Liver (tissue), 9 donors: Measurements from ENCODE around the gene CADM2. TPM values are rescaled to one million over a fixed set of nuclear protein-coding genes. Genes with fewer than 3 reads are reported as not detected.

Source experiments
- DNase-seq: peaks from one replicate; pipeline ENCODE4 v3.0.0-alpha.2; 2017; ENCODE audit warnings: low spot score
- H3K27ac ChIP-seq, 2 donors: one replicate each; pipeline ENCODE4 v1.7.0; 2013; ENCODE audit warnings: inconsistent platforms in 2 of 2, low read length in 2 of 2, control low read depth in 1 of 2, low read depth in 1 of 2, mild to moderate bottlenecking in 1 of 2
- H3K27me3 ChIP-seq, 4 donors: one replicate each; pipeline versions ENCODE4 v1.6.1 to v1.7.0; 2013; ENCODE audit warnings: low read length in 3 of 4, inconsistent platforms in 1 of 4, mild to moderate bottlenecking in 1 of 4, moderate library complexity in 1 of 4; ENCODE audit not compliant: control insufficient read depth in 4 of 4, insufficient read depth in 4 of 4
- H3K36me3 ChIP-seq, 4 donors: one replicate each; pipeline versions ENCODE4 v1.6.1 to v1.7.0; 2013; ENCODE audit warnings: low read length in 3 of 4, mild to moderate bottlenecking in 3 of 4, low read depth in 1 of 4, moderate library complexity in 1 of 4; ENCODE audit not compliant: control insufficient read depth in 4 of 4, insufficient read depth in 3 of 4
- H3K4me1 ChIP-seq, 4 donors: one replicate each; pipeline versions ENCODE4 v1.6.1 to v1.7.0; 2013; ENCODE audit warnings: low read length in 3 of 4, mild to moderate bottlenecking in 3 of 4, moderate library complexity in 1 of 4; ENCODE audit not compliant: control insufficient read depth in 4 of 4, insufficient read depth in 4 of 4
- H3K4me3 ChIP-seq, 3 donors: one replicate each; pipeline versions ENCODE4 v1.6.1 to v1.7.0; 2013; ENCODE audit warnings: low read length in 3 of 3, control low read depth in 1 of 3, low read depth in 1 of 3, mild to moderate bottlenecking in 1 of 3
- H3K9ac ChIP-seq, 2 donors: one replicate each; pipeline ENCODE4 v1.7.0; 2013; ENCODE audit warnings: low read length in 2 of 2, mild to moderate bottlenecking in 2 of 2, moderate library complexity in 2 of 2, control low read depth in 1 of 2, low read depth in 1 of 2
- H3K9me3 ChIP-seq, 4 donors: one replicate each; pipeline versions ENCODE4 v1.6.1 to v1.7.0; 2013; ENCODE audit warnings: low read length in 3 of 4; ENCODE audit not compliant: control insufficient read depth in 4 of 4
- ATF3 ChIP-seq: IDR thresholded peaks from 2 replicates; pipeline ENCODE4 v1.6.1; 2016; ENCODE audit warnings: antibody characterized with exemption
- CTCF ChIP-seq: fragments of 150-350 bp; IDR thresholded peaks from 2 replicates; pipeline ENCODE4 v1.5.1; 2017; ENCODE audit warnings: improper control_type of control experiment, low read depth, low read length; ENCODE audit not compliant: missing input control
- EGR1 ChIP-seq, 2 donors: IDR thresholded peaks; 2 replicates each; pipeline ENCODE4 v1.6.1; 2016 to 2018; ENCODE audit warnings: antibody characterized with exemption in 2 of 2, low read depth in 2 of 2
- FOXA1 ChIP-seq: IDR thresholded peaks from 2 replicates; pipeline ENCODE4 v1.6.1; 2016; ENCODE audit warnings: antibody characterized with exemption
- FOXA2 ChIP-seq: IDR thresholded peaks from 2 replicates; pipeline ENCODE4 v1.6.1; 2016; ENCODE audit warnings: antibody characterized with exemption
- GABPA ChIP-seq, 2 donors: IDR thresholded peaks in 1 of 2; conservative IDR thresholded peaks in 1 of 2; 2 replicates each; pipeline ENCODE4 v1.6.1; 2016; ENCODE audit warnings: antibody characterized with exemption in 2 of 2, mild to moderate bottlenecking in 1 of 2, moderate library complexity in 1 of 2
- HNF4A ChIP-seq, 2 donors: conservative IDR thresholded peaks; 2 replicates each; pipeline ENCODE4 v1.6.1; 2016; ENCODE audit warnings: antibody characterized with exemption in 2 of 2, mild to moderate bottlenecking in 2 of 2
- HNF4G ChIP-seq: IDR thresholded peaks from 2 replicates; pipeline ENCODE4 v1.6.1; 2016; ENCODE audit warnings: antibody characterized with exemption
- JUND ChIP-seq, 2 donors: IDR thresholded peaks; 2 replicates each; pipeline ENCODE4 v1.6.1; 2016; ENCODE audit warnings: antibody characterized with exemption in 2 of 2
- NR2F2 ChIP-seq: IDR thresholded peaks from 2 replicates; pipeline ENCODE4 v1.6.1; 2016; ENCODE audit warnings: antibody characterized with exemption
- RAD21 ChIP-seq, 2 donors: IDR thresholded peaks; 2 replicates each; pipeline ENCODE4 v1.6.1; 2016; ENCODE audit warnings: antibody characterized with exemption in 2 of 2, mild to moderate bottlenecking in 2 of 2
- RXRA ChIP-seq, 2 donors: IDR thresholded peaks; 2 replicates each; pipeline ENCODE4 v1.6.1; 2017 to 2018; ENCODE audit warnings: antibody characterized with exemption in 2 of 2, mild to moderate bottlenecking in 1 of 2
- SP1 ChIP-seq: IDR thresholded peaks from 2 replicates; pipeline ENCODE4 v1.6.1; 2018; ENCODE audit warnings: antibody characterized with exemption, mild to moderate bottlenecking
- YY1 ChIP-seq: IDR thresholded peaks from 2 replicates; pipeline ENCODE4 v1.6.1; 2016; ENCODE audit warnings: antibody characterized with exemption, mild to moderate bottlenecking
- WGBS: extraction: QIAGEN DNeasy Blood & Tissue Kit; methylation state at CpG from one replicate; pipeline ENCODE4 v1.1.7; 2013; 5-methylcytosine and 5-hydroxymethylcytosine counted together
- polyA plus RNA-seq, 2 donors: library from polyadenylated mRNA; stranded (reverse) in 1 of 2; unstranded in 1 of 2; fragments of 200-250 nt in 1 of 2; fragments of >200 nt in 1 of 2; fragmentation: Nextera tagmentation in 1 of 2; extraction: Ambion mirVana in 1 of 2; gene quantifications; one replicate each; pipeline versions ENCODE4 v1.2.1 to v1.2.3, GENCODE V29; 2013 to 2015
- total RNA-seq, 2 donors: library from RNA; depleted of rRNA; stranded (reverse); fragments of >200 nt; gene quantifications; one replicate each; pipeline ENCODE4 v1.2.3, GENCODE V29; 2014
- TF ChIP-seq, protein P1 (sequence below): IDR thresholded peaks from 2 replicates; pipeline ENCODE4 v1.6.1; 2016; ENCODE audit warnings: antibody characterized with exemption, mild to moderate bottlenecking
- TF ChIP-seq, protein P2 (sequence below): IDR thresholded peaks from 2 replicates; pipeline ENCODE4 v1.6.1; 2016; ENCODE audit warnings: antibody characterized with exemption
- TF ChIP-seq, protein P3 (sequence below): IDR thresholded peaks from 2 replicates; pipeline ENCODE4 v1.6.1; 2016; ENCODE audit warnings: antibody characterized with exemption
- donor health status: healthy.
- donor health status: healthy.
- donor health status: healthy.
- donor health status: healthy.
- donor health status: healthy.

Gene CADM2
- total and polyA plus RNA-seq, 4 donors: 0.35 to 0.92 (median 0.51) TPM

DNA sequence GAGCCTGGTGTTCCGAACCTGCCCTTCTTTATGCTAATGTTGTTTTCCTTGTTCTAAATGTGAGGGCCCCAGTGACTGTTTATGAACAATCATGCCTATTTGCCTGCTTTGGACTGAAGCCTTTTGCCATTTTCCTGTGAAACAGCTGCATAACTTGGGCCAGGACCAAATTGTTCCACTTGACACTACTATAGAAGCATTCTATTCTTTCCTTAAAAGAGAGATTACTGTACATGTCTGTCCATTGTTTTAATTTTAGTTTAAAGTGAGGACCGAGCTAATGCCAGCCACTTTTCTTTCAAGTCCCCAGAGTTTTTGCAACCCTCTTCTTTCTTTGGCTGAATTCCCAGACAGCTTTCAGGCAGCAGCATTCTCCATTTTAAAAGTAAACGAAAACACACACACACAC, 980.3 kb downstream of the CADM2 start:
- 44% methylated on average over 3 of the region's 3 CpGs for WGBS
- Histone ChIP-seq H3K27me3 (no peaks in the 10 kb centered on the region), H3K4me1 (no peaks in the 10 kb centered on the region), H3K27ac (no peak overlapping the region), H3K36me3 (no peaks in the 10 kb centered on the region), H3K9ac (no peak overlapping the region), H3K4me3 (no peak overlapping the region), H3K9me3 (no peaks in the 10 kb centered on the region)
- no peak for DNase-seq
- TF ChIP-seq HNF4G: no peak
- no peak for TF ChIP-seq RAD21 (IDR thresholded peaks at IDR 0.05)
- TF ChIP-seq GABPA (IDR thresholded peaks at IDR 0.05 in 1 of 2, conservative IDR thresholded peaks at IDR 0.05 in 1 of 2): no peak
- TF ChIP-seq, protein P1, sequence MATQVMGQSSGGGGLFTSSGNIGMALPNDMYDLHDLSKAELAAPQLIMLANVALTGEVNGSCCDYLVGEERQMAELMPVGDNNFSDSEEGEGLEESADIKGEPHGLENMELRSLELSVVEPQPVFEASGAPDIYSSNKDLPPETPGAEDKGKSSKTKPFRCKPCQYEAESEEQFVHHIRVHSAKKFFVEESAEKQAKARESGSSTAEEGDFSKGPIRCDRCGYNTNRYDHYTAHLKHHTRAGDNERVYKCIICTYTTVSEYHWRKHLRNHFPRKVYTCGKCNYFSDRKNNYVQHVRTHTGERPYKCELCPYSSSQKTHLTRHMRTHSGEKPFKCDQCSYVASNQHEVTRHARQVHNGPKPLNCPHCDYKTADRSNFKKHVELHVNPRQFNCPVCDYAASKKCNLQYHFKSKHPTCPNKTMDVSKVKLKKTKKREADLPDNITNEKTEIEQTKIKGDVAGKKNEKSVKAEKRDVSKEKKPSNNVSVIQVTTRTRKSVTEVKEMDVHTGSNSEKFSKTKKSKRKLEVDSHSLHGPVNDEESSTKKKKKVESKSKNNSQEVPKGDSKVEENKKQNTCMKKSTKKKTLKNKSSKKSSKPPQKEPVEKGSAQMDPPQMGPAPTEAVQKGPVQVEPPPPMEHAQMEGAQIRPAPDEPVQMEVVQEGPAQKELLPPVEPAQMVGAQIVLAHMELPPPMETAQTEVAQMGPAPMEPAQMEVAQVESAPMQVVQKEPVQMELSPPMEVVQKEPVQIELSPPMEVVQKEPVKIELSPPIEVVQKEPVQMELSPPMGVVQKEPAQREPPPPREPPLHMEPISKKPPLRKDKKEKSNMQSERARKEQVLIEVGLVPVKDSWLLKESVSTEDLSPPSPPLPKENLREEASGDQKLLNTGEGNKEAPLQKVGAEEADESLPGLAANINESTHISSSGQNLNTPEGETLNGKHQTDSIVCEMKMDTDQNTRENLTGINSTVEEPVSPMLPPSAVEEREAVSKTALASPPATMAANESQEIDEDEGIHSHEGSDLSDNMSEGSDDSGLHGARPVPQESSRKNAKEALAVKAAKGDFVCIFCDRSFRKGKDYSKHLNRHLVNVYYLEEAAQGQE: no peak
- no peak for TF ChIP-seq JUND (IDR thresholded peaks at IDR 0.05)
- TF ChIP-seq ATF3: no peak
- no peak for TF ChIP-seq FOXA1
- TF ChIP-seq CTCF: no peak
- no peak for TF ChIP-seq EGR1 (IDR thresholded peaks at IDR 0.05; ENCODE audit: low read depth in 2 of 2)
- TF ChIP-seq, protein P2, sequence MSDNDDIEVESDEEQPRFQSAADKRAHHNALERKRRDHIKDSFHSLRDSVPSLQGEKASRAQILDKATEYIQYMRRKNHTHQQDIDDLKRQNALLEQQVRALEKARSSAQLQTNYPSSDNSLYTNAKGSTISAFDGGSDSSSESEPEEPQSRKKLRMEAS: no peak
- TF ChIP-seq RXRA (IDR thresholded peaks at IDR 0.05): no peak
- TF ChIP-seq HNF4A (conservative IDR thresholded peaks at IDR 0.05): no peak
- no peak for TF ChIP-seq NR2F2
- no peak for TF ChIP-seq FOXA2
- TF ChIP-seq, protein P3, sequence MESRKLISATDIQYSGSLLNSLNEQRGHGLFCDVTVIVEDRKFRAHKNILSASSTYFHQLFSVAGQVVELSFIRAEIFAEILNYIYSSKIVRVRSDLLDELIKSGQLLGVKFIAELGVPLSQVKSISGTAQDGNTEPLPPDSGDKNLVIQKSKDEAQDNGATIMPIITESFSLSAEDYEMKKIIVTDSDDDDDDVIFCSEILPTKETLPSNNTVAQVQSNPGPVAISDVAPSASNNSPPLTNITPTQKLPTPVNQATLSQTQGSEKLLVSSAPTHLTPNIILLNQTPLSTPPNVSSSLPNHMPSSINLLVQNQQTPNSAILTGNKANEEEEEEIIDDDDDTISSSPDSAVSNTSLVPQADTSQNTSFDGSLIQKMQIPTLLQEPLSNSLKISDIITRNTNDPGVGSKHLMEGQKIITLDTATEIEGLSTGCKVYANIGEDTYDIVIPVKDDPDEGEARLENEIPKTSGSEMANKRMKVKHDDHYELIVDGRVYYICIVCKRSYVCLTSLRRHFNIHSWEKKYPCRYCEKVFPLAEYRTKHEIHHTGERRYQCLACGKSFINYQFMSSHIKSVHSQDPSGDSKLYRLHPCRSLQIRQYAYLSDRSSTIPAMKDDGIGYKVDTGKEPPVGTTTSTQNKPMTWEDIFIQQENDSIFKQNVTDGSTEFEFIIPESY: no peak
- TF ChIP-seq SP1: no peak
- TF ChIP-seq YY1: no peak

- H3K27ac ChIP-seq: no peak overlapping the region
- no peaks in the 10 kb centered on the region for H3K36me3 ChIP-seq
- no peak for DNase-seq
- no peak overlapping the region for H3K9ac ChIP-seq
- TF ChIP-seq EGR1 (IDR thresholded peaks at IDR 0.05; ENCODE audit: low read depth in 2 of 2): no peak
- no peak for TF ChIP-seq HNF4G
- TF ChIP-seq YY1: no peak
- TF ChIP-seq NR2F2: no peak
- no peak for TF ChIP-seq RXRA (IDR thresholded peaks at IDR 0.05)
- no peak for TF ChIP-seq HNF4A (conservative IDR thresholded peaks at IDR 0.05)
- TF ChIP-seq RAD21 (IDR thresholded peaks at IDR 0.05): no peak
- no peak for TF ChIP-seq GABPA (IDR thresholded peaks at IDR 0.05 in 1 of 2, conservative IDR thresholded peaks at IDR 0.05 in 1 of 2)
- no peak for TF ChIP-seq JUND (IDR thresholded peaks at IDR 0.05)
- TF ChIP-seq ATF3: no peak
- 79% methylated on average over 1 of the region's 1 CpG for WGBS
- H3K4me3 ChIP-seq: no peak overlapping the region
- no peaks in the 10 kb centered on the region for H3K4me1 ChIP-seq
- H3K27me3 ChIP-seq: no peaks in the 10 kb centered on the region
- no peaks in the 10 kb centered on the region for H3K9me3 ChIP-seq
Observed at GRCh38 chr3:85950435-85950834, 991.6 kb downstream of the CADM2 start.
